ENCODE data around the gene PPA1.

The PPA1 gene

DNA sequence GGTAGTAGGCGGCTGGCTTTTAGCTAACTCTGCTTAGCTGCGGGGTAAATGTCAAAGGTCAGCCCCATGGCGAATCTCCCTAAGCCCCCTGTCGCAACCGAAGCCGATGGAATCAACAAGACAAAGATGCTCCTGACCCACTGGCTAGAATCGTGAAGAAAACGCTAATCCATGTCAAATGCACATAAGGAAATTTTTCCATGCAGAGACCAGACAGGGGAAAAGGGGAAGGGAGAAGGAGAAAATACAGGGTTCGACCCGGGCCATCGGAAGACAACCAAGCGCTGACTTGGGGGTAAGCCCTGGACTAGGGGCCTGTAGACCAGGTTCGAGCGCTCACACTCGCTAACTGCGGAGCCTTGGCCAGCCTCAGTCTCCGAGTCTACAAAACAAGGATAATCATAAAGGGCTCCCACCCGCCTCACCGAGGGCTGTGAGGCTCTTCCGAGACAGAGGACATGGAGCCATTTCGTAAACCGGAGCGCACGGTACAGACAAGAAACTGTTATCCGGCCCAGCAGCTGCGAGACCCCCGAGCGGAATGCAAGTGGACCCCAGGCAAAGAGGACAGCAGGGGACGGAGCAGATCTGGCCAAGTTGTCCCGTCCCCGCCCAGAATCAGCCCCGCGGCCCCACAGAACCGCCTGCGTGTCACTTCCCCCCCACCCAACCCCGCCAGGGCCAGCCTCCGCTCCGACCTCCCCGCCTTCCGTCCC, 63.4 kb downstream of the PPA1 start:
- no peak for TF ChIP-seq CSDC2 (CRISPR knock-in tag; IDR thresholded peaks at IDR 0.05)
- no peak for TF ChIP-seq ZNF565 (CRISPR knock-in tag; conservative IDR thresholded peaks at IDR 0.05; ENCODE audit: low read depth)
- no peak for TF ChIP-seq BACH2 (CRISPR knock-in tag; IDR thresholded peaks at IDR 0.05; ENCODE audit: borderline replicate concordance)
- ATAC-seq = peak; percentile 48

GRCh38 chr10:70169011-70169410, 64.2 kb downstream of the PPA1 start:
- no peak for ATAC-seq
- TF ChIP-seq ISL1 (CRISPR knock-in tag; IDR thresholded peaks at IDR 0.05) (no peak), ZFP30 (CRISPR knock-in tag; IDR thresholded peaks at IDR 0.05) (no peak), OSR1 (CRISPR knock-in tag; IDR thresholded peaks at IDR 0.05) (no peak), ZNF565 (CRISPR knock-in tag; conservative IDR thresholded peaks at IDR 0.05; ENCODE audit: low read depth) (no peak), CSRNP3 (CRISPR knock-in tag; IDR thresholded peaks at IDR 0.05) (no peak), ARNTL (CRISPR knock-in tag; IDR thresholded peaks at IDR 0.05; ENCODE audit: borderline replicate concordance, low read depth) (no peak), CSDC2 (CRISPR knock-in tag; IDR thresholded peaks at IDR 0.05) (no peak), BACH2 (CRISPR knock-in tag; IDR thresholded peaks at IDR 0.05; ENCODE audit: borderline replicate concordance) (no peak), PPARA (CRISPR knock-in tag; IDR thresholded peaks at IDR 0.05; ENCODE audit: borderline replicate concordance) (no peak), SNAI2 (CRISPR knock-in tag; IDR thresholded peaks at IDR 0.05) (no peak), CREB5 (CRISPR knock-in tag; IDR thresholded peaks at IDR 0.05; ENCODE audit: low read depth) (no peak), TOX (CRISPR knock-in tag; IDR thresholded peaks at IDR 0.05; ENCODE audit: borderline replicate concordance) (no peak), RARB (CRISPR knock-in tag; IDR thresholded peaks at IDR 0.05) (no peak), ZNF8 (CRISPR knock-in tag; IDR thresholded peaks at IDR 0.05) (no peak), TCF4 (CRISPR knock-in tag; IDR thresholded peaks at IDR 0.05; ENCODE audit: borderline replicate concordance) (no peak), TSHZ2 (CRISPR knock-in tag; IDR thresholded peaks at IDR 0.05) (no peak), ZC3H10 (CRISPR knock-in tag; IDR thresholded peaks at IDR 0.05) (no peak)
- TF ChIP-seq, protein P1, sequence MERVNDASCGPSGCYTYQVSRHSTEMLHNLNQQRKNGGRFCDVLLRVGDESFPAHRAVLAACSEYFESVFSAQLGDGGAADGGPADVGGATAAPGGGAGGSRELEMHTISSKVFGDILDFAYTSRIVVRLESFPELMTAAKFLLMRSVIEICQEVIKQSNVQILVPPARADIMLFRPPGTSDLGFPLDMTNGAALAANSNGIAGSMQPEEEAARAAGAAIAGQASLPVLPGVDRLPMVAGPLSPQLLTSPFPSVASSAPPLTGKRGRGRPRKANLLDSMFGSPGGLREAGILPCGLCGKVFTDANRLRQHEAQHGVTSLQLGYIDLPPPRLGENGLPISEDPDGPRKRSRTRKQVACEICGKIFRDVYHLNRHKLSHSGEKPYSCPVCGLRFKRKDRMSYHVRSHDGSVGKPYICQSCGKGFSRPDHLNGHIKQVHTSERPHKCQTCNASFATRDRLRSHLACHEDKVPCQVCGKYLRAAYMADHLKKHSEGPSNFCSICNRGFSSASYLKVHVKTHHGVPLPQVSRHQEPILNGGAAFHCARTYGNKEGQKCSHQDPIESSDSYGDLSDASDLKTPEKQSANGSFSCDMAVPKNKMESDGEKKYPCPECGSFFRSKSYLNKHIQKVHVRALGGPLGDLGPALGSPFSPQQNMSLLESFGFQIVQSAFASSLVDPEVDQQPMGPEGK (CRISPR knock-in tag; IDR thresholded peaks at IDR 0.05; ENCODE audit: borderline replicate concordance) = no peak
- TF ChIP-seq, protein P2, sequence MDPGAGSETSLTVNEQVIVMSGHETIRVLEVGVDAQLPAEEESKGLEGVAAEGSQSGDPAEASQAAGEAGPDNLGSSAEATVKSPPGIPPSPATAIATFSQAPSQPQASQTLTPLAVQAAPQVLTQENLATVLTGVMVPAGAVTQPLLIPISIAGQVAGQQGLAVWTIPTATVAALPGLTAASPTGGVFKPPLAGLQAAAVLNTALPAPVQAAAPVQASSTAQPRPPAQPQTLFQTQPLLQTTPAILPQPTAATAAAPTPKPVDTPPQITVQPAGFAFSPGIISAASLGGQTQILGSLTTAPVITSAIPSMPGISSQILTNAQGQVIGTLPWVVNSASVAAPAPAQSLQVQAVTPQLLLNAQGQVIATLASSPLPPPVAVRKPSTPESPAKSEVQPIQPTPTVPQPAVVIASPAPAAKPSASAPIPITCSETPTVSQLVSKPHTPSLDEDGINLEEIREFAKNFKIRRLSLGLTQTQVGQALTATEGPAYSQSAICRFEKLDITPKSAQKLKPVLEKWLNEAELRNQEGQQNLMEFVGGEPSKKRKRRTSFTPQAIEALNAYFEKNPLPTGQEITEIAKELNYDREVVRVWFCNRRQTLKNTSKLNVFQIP (CRISPR knock-in tag; IDR thresholded peaks at IDR 0.05; ENCODE audit: borderline replicate concordance, low read depth) = no peak

GRCh38 chr10:70167246-70167645, 66.0 kb downstream of the PPA1 start:
- no peak for ATAC-seq
- TF ChIP-seq ZFP3 (CRISPR knock-in tag; IDR thresholded peaks at IDR 0.05) = no peak
- TF ChIP-seq BACH2 (CRISPR knock-in tag; IDR thresholded peaks at IDR 0.05; ENCODE audit: borderline replicate concordance) = no peak
- TF ChIP-seq ARNTL (CRISPR knock-in tag; IDR thresholded peaks at IDR 0.05; ENCODE audit: borderline replicate concordance, low read depth) = no peak
- no peak for TF ChIP-seq ESRRG (CRISPR knock-in tag; IDR thresholded peaks at IDR 0.05)
- no peak for TF ChIP-seq CREB5 (CRISPR knock-in tag; IDR thresholded peaks at IDR 0.05; ENCODE audit: low read depth)

All from SK-N-SH treated with all-trans-retinoic acid at 6 μM for 48 hours (cell line).